ENCODE data around the gene ARHGDIA. TPM values are rescaled to one million over a fixed set of nuclear protein-coding genes. Genes with fewer than 3 reads are reported as not detected.

The ARHGDIA gene
- total and polyA plus RNA-seq, 11 donors: 81.4 to 296 (median 152) TPM

GRCh38 chr17:81865358-81865732 lies 5.8 kb downstream of the ARHGDIA start:
- TF ChIP-seq, protein P1, sequence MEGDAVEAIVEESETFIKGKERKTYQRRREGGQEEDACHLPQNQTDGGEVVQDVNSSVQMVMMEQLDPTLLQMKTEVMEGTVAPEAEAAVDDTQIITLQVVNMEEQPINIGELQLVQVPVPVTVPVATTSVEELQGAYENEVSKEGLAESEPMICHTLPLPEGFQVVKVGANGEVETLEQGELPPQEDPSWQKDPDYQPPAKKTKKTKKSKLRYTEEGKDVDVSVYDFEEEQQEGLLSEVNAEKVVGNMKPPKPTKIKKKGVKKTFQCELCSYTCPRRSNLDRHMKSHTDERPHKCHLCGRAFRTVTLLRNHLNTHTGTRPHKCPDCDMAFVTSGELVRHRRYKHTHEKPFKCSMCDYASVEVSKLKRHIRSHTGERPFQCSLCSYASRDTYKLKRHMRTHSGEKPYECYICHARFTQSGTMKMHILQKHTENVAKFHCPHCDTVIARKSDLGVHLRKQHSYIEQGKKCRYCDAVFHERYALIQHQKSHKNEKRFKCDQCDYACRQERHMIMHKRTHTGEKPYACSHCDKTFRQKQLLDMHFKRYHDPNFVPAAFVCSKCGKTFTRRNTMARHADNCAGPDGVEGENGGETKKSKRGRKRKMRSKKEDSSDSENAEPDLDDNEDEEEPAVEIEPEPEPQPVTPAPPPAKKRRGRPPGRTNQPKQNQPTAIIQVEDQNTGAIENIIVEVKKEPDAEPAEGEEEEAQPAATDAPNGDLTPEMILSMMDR (IDR thresholded peaks at IDR 0.05): no peak
- TF ChIP-seq POLR2A (IDR thresholded peaks at IDR 0.05): no peak
- DNase-seq: no peak
- Histone ChIP-seq H3K27me3 (no peaks in the 10 kb centered on the region), H3K9me3 (no peaks in the 10 kb centered on the region), H3K27ac (peak overlapping the region in 3 of 12 donors; percentile 26 to 71 (median 43)), H3K4me1 (peaks cover 4 to 73% (median 61%) of the 10 kb centered on the region in 12 donors), H3K36me3 (peaks cover 0 to 51% (median 22%) of the 10 kb centered on the region in 9 donors), H3K4me3 (no peak overlapping the region)
- WGBS, 4 donors: 92 to 96% (median 94%) methylated on average over 2 to 8 of the region's 8 CpGs
- no peak for ATAC-seq
- intact Hi-C loops (cut with DNase I): loop anchor here in 2 of 10 donors (10.0 kb wide), 2 partner anchors 159 to 351 kb away; partner anchors contain the start of genes ACTG1 (in 1 of the 2), CENPX (in 1 of the 2) and LRRC45 (in 1 of the 2)

DNA sequence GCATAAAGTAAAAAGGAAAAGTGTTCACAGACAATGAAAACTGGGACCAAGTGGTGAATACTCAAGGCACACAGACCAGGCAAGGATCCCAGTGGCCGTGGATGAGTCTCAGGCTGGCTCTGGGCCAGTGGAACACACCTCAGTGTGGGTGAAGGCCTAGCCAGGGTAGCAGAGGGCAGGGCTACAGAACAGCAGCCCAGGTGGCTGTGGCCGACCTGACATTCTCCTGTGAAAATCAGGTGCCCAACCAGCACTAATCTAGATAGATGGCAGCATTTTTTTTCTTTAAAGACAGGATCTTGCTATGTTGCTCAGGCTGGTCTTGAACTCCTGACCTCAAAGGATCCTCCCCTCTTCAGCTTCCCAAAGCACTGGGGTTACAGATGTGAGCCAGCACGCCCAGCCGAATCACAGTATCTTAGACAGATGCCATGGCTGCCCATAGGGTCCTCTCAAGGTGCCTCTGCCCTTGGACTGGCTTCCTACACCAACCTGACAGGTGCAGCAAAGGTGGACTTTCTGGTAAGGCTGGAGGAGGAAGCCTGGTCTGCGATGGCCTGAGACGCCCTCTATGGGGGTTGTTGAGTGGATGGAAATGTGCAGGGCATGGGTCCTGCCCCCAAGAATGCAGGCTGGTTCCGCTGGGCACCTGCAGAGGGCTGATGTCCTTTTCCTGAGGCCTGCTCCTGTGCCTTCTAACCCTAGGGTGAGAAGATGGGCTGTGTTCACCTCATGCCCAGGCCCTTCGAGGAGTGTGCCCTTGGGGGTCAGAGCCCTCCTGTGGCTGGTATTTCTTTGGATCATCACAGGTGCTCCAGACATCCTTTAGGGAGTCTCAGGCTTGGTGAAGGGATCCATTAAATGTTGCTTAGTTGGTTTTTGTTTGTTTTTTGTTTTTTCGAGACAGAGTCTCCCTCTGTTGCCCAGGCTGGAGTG lies 7.0 kb downstream of the ARHGDIA start:
- no peak for DNase-seq
- no peak overlapping the region for H3K4me3 ChIP-seq
- H3K9me3 ChIP-seq: no peaks in the 10 kb centered on the region
- peaks cover 0 to 40% (median 16%) of the 10 kb centered on the region in 9 donors for H3K36me3 ChIP-seq
- no peaks in the 10 kb centered on the region for H3K27me3 ChIP-seq
- peaks cover 4 to 67% (median 55%) of the 10 kb centered on the region in 12 donors for H3K4me1 ChIP-seq
- intact Hi-C loops (cut with DNase I): loop anchor here in 2 of 10 donors (10.0 kb wide), 2 partner anchors 161 to 349 kb away; partner anchors contain the start of genes ACTG1 (in 1 of the 2), CENPX (in 1 of the 2) and LRRC45 (in 1 of the 2)
- ATAC-seq: no peak
- TF ChIP-seq, protein P1 (IDR thresholded peaks at IDR 0.05): no peak
- no peak for TF ChIP-seq POLR2A (IDR thresholded peaks at IDR 0.05)
- 73 to 81% (median 79%) methylated on average over 8 to 9 of the region's 9 CpGs for WGBS, 4 donors
- peak overlapping the region in 1 of 12 donors; percentile 2 for H3K27ac ChIP-seq

- Histone ChIP-seq H3K4me3 (no peak overlapping the region), H3K9me3 (no peaks in the 10 kb centered on the region), H3K36me3 (peaks cover 0 to 40% (median 15%) of the 10 kb centered on the region in 9 donors), H3K27me3 (no peaks in the 10 kb centered on the region), H3K27ac (peak overlapping the region in 2 of 12 donors; percentile 11 to 95), H3K4me1 (peaks cover 11 to 67% (median 56%) of the 10 kb centered on the region in 12 donors)
- 77 to 81% (median 79%) methylated on average over 6 of the region's 6 CpGs for WGBS, 4 donors
- no peak for DNase-seq
- intact Hi-C loops (cut with DNase I): loop anchor here in 2 of 10 donors (10.0 kb wide), 2 partner anchors 162 to 348 kb away; partner anchors contain the start of genes ACTG1 (in 1 of the 2), CENPX (in 1 of the 2) and LRRC45 (in 1 of the 2)
- TF ChIP-seq, protein P1 (IDR thresholded peaks at IDR 0.05): no peak
- no peak for TF ChIP-seq POLR2A (IDR thresholded peaks at IDR 0.05)
- ATAC-seq: no peak
Observed at GRCh38 chr17:81863123-81863675, 7.9 kb downstream of the ARHGDIA start.

Data from heart left ventricle (tissue), 16 donors.